NCI-H2227 (cell line): ENCODE results near the gene PTCHD4.
A peak's percentile ranks its signal among the peaks of the same experiment; 100 is the strongest.

Experiments used
- DNase-seq: peaks from one replicate; lab custom pipeline; 2025; ENCODE audit not compliant: unreplicated experiment; lab: John Stamatoyannopoulos, UW

Gene PTCHD4

DNA sequence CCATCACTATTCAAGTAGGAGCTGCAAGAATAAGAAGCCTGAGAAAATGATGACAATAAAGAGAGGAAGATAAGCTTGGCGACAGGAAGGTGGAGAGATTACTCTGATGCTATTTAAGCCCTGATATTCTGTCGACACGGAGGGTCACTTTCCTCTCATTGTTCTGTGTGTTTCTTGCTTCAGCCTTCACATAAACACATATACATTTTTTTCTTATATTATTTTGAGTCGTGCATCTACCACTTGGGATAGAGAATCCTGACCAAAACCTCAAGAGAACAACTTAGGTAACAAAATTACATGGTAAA, 10.5 kb downstream of the PTCHD4 start:
- DNase-seq = no peak

DNA sequence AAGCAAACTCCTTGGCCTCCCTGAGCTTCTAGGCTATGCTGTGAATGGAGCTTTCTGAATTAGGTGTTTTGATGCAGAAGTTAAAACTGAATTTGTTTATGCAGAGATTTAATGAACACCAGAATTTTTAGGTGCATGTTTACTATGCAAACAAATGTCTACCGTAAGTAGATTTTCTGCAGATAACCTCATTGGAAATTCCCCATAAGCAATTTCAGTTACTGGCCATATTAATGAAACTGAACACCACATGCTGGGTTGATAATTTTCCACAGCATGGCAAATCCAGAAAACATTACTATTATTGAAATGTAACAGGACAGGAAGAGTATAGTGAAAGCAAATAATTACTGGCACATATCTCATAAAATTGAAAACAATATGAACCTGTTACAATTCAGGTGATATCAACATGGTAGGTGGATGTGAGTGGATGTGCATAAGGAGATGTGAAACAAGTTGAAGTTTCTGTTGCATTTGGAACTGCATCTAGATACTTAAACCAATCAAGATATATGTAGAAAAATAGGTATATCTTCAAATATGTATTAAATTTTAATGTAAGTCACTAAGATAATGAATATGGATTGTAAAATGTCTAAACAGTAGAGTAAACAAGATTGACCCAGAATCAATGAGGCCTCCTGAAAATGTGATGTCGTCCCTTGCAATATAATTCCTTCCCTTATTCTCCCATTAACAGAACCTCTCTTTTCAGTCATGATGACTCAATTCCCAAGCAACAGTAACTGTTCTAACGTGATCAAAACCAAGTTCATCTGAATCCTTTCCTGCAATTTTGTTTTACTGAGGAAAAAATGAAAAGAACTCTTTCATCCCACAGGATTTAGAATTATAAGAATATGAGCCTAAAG, 11.0 kb downstream of the PTCHD4 start:
- no peak for DNase-seq

DNA sequence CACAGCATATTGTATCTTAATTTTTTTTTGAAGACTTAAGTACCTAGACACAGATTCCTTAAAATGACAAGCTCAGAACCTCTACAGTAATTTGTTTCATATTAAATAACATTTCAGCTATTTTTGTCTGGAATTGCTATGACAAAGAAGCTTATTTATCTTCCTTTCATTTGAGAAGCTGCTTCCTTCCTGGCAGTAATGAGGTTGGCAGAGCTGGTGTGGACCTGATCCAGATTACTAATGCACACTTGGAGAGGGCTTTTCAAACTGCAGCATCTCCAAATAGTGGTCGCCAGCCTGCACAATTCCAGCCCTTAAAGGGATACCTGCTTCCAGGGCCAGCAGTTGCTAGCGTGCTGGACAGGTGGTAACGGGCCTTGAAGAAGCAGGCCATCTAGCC, 12.1 kb downstream of the PTCHD4 start:
- no peak for DNase-seq

DNA sequence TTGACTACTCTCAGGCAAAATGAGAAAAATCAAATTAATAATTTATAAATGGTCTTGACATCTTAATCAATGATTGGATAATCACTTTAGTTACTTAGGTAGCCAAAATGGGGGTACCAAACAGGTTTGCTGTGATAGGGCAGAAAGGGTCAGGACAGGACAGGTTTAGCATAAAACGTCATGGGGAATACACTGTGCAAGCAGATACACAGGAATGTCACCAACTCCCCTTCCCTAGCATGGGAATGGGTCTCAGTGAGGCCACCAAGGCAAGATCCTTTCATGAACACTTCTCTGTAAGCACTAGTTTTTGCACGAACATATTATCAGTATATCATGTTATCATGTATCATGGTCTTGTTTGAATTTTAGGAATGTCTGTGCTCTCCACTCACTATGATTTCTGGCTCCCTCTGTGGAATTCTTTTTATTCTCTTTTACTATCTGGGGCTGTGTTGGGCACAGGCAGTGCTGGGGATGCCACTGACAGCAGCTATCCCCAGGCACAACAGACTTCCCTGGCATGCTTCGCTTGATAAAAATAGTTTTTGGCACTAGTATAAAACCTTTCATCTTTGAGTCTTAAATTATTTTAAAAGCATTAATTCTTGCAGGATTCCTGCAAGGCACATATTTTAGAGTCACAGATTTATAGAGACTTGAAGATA, 18.3 kb downstream of the PTCHD4 start:
- no peak for DNase-seq

DNA sequence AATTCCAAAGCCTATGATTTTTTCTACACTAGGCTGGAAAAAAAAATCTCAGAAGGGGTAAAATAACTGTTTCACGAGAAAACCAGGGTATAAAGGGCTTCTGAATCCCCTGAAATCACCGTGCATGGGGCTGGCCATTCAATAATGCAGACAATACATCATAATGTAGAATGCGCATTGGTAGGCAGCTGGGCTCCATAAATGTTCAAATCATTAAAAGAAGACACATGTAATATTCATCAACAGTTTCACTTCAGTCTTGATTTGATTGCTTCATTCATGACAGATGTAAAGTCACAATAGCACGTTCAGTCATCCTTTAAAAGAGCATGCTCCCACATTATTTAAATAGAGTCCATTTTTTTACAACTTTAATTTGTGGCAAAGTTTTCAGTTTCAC, 20.5 kb downstream of the PTCHD4 start:
- DNase-seq = no peak

DNA sequence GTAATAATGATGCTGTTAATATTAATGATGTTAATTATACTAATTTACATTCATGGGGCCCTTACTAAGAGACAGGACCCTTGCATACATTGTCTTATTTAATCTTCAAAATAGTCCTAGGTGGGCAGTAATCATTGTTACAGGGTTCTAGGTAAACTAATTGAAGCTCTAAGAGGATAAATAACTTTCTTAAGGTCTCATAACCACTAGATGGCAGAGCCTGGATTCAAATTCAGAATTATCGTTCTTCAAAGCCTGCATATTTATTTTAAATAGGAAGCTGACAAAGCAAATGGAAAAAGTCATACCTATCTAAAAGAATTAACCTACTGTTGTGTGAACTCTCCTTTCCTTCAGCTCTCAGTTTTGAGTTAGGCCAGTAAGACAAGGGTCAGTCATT, 23.5 kb downstream of the PTCHD4 start:
- no peak for DNase-seq

DNA sequence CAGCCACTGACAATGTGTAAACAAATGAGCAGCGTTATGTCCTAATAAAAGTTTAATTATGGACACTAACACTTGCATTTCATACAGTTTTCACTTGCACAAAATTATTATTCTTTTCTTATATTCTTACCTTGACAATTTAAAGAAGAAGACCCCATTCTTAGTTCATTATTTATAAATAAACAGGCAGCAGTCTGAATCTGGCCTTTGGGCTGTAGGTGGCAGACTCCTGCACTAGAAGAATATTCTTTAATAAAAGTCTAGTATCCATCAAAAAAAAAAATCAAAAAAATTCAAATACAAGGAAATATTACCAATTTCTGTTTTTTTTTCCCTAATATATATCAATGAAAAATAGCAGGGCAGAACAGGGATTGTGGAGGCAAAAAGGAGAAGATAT, 24.8 kb downstream of the PTCHD4 start:
- no peak for DNase-seq

DNA sequence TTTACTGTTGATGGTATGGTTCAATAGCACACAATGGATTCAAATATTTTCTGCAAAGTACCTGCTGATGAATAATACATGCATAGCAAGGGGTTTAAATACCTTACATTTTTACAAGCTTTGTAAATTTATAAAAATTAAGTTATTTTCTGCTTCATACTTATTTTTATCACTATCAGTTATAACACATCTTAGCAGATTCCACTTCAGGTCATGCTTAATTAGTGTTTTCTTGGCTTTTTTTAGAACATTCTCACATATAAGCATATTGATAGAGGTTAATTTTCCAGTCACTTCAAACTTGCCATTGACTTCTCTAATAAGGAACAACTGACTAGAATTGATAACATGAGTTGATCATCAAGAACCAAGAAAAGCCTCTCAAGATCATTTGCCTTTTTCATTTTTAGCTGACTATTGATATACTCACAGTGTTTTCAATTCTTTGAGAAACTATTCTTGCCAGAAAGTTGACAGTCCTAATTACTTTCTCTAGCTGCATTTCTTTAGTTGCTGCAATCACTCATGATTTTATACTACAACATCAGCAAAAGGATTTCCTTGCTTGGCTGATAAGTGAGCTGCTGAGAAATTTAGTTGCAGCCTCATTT, 25.8 kb downstream of the PTCHD4 start:
- no peak for DNase-seq

DNA sequence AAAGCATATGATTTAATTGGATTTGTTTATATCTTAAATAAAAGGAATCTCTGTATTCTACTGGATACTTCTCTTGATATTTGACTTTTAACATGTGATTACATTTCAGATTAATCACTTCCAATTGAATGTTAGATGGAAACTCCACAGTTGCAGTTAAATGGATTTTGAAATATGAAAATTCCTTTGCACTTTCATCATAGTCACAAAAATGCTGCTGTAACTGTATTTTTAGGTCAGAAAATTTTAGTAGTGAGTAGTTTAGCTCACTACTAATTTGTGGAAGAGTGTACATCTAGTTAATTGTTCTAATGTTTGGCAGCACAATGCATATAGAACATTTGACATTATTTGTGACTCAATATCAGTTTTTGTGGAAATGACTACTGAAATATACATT, 26.8 kb downstream of the PTCHD4 start:
- no peak for DNase-seq

DNA sequence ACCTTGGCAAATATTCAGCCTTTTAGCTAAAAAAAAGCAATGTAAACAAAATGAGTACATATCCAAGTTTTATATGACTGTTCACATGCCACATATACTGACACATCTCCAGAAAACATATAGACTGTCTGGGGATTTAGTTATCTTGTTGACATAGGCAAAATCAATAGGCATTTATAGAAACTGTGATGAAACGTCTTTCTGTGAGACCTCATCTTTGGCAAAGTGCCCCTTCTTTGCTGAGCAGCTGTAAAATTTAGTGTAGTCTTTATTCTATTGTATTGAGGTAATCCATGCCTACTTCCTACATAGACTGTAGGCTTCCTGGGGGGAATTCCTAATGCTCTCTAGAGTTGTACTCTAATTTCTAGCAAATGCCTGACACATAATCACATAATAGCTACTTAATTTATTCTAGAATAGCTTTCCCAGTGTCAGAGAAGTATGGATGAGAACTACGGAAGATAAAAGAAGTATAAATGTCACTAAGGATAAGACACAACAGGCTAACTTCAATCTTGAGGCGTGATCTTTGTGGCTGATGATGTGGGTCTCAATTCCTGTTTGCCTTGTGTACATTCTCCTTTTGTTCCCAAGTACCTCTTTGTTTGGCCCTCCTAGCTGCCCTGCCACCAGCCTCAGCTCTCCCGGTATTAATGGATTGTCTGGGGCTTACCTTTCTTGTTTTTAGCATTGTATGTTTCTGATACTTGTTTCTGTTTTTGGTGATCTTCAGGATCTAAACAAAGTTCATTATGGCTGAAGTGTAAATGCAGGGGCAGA, 30.6 kb downstream of the PTCHD4 start:
- no peak for DNase-seq

DNA sequence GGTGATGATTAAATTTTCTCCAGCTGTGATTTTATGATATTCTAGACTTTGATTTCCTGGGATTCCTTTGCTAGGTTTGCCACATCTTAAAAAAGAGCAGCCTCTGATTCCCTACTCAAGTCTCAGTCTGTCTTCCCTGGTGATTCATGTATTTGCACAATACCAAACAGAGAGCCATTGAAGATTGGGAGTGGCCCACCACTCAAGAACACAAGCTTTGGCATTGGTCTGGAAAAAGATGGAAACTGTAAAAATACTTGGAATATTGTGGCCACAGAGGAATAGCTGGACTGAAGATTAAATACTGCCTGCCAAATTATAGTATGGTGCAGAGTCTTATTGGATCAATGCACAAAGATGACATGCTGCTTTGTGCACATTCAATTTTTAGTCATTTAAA, 32.9 kb downstream of the PTCHD4 start:
- no peak for DNase-seq

DNA sequence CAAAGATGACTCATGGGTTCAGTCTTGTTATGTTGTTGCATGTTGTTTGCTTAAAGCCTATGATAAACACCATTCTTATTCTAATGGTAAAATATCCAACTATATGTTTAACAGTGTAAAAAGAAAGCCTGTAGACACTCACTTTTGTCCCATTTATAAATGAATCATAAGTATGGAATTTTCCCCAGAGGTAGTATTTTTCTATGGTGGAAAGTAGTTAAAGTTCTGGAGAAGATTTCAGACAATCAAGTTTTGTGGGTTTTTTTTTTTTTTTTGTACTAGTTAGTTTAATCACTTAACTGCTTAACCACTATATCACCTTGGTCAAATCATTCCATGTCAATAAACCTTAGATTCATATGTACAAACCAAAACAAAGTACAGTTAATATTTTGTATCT, 35.8 kb downstream of the PTCHD4 start:
- no peak for DNase-seq

DNA sequence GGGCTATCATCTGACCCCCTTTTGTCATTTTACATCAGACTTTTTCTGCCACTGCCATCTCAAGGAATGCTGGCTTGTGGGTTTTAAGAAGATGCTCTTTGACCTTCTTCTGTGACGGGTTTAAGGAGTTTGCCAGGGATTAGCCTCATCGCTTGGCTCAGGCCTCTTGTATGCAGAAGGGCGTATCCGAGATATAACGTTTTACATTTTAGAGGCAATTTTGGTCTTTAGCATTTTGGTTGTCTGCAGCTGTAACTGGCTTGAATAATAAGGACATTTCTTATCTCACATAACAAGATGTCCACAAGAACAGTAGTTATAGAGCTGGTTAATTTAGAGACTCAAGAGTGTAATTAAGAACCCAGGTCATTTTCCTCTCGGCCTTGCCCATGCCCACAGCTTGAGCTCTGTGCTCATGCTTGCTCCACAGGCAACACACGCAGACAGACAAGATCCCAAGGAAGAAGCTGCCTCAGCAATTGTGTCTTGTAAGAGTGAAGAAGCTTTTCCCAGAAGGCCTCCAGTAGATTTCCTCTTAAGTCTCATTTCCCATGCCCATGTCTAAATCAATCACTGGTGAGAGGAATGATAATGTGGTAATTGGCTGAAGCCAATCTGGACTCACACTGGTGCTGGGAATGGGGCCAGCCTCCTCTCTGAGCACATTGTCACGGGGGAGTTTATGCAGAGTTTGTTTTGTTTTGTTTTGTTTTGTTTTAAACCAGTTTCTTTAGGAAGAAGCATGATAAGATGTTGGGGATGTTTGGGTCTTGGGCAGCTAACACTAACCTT, 36.8 kb downstream of the PTCHD4 start:
- no peak for DNase-seq

DNA sequence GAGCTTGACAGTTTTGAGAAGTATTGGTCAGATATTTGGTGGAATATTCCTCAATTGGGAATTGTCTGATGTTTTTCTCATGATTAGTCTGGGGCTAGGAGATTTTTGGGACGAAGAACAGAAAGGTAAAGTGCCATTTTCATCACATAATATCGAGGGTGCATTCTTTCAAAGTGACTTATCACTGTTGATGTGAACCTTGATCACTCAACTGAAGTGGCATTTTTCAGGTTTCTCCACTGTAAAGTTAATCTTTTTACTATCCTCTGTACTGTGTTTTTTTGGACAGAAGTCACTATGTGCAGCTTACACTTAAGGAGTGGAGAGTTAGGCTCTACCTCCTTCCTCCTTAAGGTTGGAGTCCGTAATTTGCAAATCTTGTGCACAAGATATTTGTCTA, 39.2 kb downstream of the PTCHD4 start:
- DNase-seq = no peak

DNA sequence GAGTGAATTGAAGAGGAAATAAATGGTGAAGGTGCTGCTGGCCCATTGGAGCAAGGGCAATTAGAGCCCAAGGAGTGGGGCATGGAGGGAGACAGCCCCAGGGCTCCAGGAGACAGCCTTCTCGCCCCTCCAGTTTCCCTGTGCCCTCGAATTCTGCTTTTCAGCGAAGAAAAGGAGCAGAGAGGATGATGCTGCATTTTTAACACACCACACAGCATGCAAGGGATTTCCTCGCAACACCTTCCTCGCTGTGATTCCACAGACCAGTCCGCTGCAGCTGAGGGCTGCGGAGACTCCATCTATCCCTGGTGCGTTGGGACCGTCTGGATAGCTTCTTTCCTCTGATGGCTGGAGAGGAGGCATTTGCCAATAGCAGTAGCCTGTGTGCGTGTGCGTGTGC, 41.7 kb downstream of the PTCHD4 start:
- peak; percentile 0 for DNase-seq

DNA sequence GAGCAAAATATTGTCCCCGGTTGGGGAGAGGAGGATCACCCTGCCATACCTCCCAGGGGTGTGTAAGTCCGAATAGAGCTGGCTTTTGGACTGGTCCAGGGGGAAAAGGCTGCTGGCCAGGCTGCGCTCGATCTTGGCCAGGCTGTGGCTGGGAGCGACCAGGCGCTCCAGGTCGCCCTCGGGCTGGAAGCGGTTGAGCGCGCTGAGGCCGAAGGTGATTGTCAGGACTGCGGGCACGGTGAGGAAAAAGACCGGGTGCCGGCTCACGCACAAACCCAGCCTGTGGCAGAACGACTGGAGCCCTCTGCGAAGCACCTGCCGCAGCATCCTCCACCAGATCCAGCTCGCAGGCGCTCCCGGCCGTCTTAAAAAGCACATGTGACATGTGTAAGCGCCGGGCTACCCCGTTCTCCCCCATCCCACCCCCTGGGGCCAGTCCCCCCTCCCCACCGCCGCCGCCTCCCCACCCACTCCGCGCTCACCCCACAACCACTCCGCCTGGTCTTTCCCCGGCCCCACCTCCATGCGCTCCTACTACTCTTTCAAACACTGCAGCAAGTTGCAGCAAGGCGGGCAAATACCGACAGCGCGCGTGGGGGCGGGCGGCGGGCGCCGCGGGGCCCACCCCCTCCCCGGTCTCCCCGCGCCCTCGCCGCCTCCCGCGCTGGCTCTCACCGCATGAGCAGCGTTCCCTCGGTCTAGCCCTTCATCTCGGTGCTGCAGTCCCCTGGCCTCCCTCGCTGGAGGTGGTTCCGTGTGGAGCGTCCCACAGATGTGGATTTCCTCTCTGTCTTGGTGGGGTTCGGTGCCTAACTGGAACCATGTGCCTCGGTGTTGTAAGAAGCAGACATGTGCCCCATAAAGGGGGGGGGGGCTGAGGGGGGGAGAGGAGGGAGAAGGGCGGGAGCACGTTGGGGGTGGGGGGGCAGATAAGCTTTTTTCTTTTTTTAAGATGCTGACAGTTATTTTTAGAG, 42.4 kb downstream of the PTCHD4 start:
- peak; percentile 22 for DNase-seq

DNA sequence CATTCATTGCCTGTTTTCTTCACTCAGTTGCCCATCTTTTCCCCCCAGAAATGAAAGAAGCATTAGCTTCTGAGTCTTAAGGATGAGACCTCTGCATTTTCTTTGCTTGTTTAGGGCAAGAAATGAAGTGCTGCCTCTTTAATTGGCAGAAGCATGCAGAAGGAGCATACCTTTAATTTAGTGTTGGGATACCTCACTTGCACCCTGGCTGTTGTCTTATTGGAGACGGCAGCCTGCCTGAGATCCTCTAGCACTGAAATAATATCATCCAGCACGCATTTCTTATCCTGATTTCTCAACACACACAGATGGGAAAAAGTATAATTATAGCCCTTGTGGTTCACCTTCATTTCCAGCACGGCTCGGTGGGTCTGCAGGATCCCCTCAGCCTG, 43.1 kb downstream of the PTCHD4 start:
- no peak for DNase-seq

DNA sequence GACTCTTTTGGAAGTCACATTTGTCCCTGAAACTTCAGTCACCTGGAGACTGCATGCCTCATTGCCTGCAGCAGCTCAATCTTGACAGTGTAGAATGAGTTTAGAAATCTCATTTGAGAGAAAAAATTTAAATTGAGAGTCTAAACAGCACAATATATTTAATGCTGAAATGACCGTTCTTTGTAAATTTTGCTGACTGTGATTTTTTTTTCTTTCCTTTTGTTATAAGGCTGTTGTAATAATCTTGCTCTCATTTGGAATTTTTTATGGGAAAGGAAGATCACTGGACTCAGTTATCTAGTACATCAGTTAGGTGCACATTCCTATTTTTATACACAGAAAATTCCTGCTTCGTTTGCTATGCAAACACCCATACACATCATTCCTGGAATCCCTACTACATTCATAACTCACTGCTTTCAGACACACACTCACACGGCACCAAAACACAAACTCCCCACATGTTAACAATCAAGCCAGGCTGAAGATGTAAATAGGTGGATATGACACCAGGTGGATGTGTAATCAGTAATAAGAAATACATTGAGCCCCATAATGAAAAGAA, 43.8 kb downstream of the PTCHD4 start:
- no peak for DNase-seq

DNA sequence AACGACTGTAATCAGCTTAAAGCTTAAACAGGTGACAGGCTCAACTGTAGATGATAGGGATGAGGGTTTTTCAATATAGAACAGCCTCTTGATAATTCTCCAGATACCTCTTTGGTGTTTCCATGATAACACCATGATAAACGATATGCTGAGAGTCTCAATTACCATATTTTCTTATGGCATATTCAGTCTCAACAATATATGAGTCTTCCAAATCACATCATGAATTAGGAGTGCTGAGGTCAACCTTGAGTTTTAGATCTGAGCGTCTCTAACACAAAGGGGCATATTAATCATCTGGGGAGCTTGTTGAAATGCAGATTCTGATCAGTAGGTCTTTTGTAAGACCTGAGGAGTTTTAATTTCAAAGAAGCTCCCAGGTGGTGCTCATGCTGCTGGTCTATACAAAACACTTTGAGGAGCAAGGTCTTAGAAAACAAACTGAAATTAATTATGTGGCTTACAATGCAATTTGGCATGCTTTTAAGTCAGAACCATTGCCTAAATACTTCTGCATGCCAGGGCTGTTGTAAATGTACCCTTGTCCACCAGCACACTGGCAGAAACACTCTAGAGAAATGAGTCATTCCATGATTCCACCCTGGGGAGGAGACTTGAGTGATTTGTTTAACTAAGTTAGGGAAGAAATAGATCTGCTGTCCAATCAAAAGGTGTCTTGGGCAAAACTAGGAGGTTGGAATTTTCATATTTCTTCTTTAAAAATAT, 49.6 kb downstream of the PTCHD4 start:
- no peak for DNase-seq
